DMS153 treated with DMSO at 0.1 percent for 48 hours (cell line): ENCODE data around the gene MEX3C.

Experiments used
- DNase-seq: peaks from one replicate; lab custom pipeline; 2025; ENCODE audit not compliant: unreplicated experiment; lab: John Stamatoyannopoulos, UW

Gene MEX3C

GRCh38 chr18:51197661-51198424 lies at the start of gene MEX3C:
Gene MEX3C (minus strand): TSS chr18:51197681. CDS start chr18:51197320, 361 bp downstream.
- DNase-seq: peak; percentile 99

GRCh38 chr18:51241226-51241625 lies 43.7 kb upstream of the MEX3C start:
- DNase-seq: no peak

GRCh38 chr18:51236225-51236624 lies 38.7 kb upstream of the MEX3C start:
- no peak for DNase-seq

DNA sequence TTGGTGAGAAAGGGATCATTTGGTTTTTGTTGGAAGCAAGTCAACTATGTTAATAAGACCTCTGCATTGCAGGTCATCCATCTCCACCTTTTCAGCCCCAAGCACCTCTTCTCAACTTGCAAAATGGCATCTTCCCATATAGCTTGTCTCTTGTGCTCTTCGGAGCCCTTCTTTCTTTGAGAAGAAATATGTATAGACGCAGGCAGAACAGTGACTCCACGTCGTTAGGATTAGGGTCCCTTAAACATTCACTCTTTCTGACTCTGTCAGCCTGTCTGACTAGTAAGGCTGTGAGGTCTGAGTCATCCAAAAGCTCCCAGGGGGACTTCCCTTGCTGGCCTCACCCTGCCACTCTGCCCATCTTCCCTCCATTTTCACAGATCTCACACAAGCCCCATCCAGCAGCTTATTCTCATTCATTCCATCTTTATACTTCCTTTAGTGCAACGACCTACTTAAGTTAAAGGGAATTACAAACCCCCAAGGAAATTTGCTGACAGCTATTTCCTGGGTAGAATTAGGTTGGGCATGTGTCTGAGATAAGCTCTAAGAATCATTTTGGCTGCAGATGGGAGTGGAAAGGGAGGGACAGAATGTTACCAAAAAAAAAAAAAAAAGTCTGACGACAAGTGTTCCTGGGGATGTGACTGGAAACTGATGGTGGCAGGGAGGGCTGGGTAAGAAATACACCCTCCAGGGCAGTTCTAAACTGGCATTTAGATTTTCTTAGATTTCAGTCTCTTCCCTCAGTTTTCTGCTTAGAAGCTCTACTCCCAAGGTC lies 37.7 kb upstream of the MEX3C start:
- DNase-seq: no peak

DNA sequence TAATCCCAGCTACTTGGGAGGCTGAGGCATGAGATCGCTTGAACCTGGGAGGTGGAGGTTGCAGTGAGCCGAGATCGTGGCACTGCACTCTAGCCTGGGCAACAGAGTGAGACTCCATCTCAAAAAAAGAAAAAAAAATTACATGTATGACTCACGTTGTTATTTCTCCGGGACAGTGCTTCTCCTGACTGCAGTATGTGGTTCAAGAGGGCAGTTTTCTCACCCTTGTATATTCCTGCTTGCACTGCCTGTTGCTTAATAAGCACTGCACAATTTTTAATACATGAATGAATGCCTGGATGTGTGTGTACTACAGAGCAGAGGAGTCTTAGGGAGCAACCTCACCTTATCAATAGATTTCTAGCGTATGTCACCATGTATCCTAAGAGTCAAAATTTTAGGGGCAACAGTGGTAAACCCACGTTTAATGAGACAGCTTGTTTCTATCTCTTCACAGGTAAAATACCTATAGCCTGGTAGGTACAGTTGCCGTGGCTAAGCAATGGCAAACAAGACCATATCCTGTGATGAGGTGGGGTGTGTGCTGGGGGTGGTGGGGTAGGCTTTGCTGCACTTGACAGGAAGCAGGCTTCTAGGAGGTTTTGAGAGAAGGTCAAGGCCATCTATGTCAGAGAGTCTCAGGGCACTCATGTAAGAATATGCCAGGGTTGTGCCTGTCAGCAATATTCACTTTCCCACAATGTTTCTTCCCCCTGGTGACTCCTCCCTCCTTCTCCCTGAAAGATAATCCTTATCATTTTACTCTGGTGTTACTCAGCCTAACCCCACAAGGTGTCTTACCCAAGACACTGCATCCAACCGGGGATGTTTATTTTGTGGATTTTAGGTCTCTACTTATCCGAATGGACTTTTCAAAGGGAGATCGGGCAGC lies 36.9 kb upstream of the MEX3C start:
- no peak for DNase-seq

DNA sequence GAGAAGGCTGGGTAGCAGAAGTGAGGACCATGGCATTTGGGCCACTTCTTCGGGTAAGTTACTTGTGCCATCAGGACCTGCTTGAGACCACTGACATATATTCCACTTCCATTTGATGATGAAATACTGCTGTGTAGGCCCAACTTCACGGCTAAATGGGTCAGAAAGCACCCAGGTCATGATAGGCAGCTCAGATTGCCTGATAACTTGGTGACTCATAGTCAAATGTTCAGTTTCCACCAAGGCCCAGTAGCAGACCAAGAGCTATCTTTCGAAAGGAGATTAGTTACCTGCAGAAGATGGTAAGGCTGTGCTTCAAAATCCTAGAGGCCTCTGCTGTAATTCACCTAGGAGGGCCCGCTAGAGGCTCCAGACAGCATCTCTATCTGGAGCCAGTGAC lies 31.8 kb upstream of the MEX3C start:
- no peak for DNase-seq

- DNase-seq: no peak
These were observed 30.2 kb upstream of the MEX3C start for GRCh38 chr18:51227660-51228059.

- no peak for DNase-seq
These were observed 29.3 kb upstream of the MEX3C start for GRCh38 chr18:51226587-51227350.

DNA sequence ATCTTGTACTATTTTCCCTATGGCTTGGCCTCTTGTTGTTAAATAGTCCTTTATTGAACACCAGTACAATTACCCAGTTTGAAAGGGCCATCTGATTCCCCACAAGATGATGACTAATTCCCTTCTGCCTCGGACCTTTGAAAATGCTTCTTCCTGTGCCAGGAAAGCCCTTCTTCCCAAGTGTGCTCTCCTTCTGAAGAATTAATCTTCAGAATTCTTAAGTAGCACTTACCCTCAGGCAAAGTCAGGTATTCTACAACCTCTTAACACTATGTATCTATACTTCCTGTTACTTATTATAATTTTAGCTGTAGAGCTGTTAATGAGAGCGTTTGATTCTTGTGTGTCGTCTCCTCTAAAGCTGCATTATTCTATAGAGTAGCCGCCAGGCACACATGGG lies 28.6 kb upstream of the MEX3C start:
- DNase-seq: no peak

- DNase-seq: no peak
These were observed 15.1 kb upstream of the MEX3C start for GRCh38 chr18:51212606-51213005.

- DNase-seq: no peak
These were observed 14.1 kb upstream of the MEX3C start for GRCh38 chr18:51211552-51211951.

- no peak for DNase-seq
These were observed 445 bp downstream of the MEX3C start for GRCh38 chr18:51196811-51197660.

GRCh38 chr18:51196118-51196810 lies 1.2 kb downstream of the MEX3C start:
- DNase-seq: no peak

DNA sequence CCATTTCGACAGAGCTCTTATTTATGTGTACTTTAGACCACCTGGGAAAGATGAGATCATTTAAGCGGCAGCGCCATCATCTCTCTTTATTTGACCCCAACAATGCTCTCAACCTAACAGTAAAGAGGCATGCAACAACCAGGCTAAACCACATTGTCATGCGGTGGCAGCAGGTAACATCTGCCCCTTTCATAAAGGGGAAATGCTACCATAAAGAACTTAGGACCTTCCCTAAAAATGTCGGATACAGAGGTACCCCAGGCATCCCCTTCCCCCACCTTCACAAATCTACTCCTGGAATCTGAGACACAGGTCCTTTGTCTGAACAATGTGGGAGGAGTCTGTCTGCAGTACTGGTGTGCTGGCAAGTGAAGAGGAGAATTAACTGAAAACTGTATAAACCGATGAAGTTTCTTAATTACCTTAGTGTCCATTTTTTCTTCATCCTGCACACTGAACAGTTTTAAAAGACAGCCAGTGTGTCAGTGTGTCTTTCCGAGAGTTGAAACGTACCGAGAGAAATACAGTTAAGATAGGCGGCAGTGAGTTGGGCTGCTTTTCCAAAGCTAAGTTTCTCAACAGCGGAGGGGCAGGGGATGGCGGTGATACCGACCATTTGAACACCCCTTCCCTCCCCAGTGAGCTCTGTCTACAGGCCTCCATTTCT lies 1.9 kb downstream of the MEX3C start:
- peak; percentile 35 for DNase-seq

- no peak for DNase-seq
These were observed 2.4 kb downstream of the MEX3C start for GRCh38 chr18:51195086-51195450.

DNA sequence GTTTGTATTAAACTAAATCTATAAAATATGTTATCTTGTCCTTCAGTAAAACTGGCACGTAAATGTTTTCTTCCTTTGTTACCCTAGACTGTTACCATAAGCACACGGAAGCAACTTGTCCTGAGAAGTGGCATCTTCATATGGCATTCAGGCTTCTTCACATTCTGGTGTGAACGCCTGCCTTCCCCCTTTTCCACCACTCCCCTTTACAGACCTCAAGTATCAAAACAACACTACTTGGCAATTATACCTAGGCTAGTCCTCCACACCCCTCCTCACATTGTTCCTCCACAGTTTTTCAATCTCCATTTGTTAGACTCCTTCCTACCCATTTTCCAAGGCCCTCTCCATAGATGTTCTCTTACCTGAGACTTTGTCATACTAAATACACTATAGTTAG lies 2.9 kb downstream of the MEX3C start:
- no peak for DNase-seq

DNA sequence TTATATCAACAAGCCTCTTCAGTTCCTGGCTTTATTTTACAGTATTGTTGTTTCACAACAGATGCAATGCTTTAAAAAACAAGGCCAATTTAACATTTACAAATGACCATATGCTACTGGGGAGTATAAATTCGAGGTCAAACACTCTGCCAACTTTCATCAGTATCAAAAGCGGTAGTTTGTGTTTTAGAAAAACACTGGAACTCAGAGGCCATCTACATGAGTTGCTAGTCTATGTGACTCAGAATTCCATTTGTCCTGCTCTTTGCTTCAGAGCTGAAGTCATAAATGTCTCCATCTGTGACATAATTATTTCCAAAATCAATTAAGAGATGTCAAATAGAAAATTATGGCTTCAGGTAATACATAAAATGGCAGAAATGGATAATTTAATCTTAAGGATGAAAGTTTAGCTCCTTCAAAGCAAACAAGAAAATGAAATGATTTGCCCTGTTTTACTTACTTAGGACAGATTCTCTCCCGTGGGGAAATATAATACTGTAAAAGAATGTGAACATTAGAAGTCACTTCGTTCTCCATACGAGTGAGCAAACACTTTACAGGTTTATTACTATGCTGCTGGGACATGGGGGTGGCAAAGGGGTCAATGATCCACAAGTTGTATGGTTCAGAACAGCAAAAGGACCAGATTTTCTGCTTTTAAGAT lies 3.7 kb downstream of the MEX3C start:
- DNase-seq: no peak

DNA sequence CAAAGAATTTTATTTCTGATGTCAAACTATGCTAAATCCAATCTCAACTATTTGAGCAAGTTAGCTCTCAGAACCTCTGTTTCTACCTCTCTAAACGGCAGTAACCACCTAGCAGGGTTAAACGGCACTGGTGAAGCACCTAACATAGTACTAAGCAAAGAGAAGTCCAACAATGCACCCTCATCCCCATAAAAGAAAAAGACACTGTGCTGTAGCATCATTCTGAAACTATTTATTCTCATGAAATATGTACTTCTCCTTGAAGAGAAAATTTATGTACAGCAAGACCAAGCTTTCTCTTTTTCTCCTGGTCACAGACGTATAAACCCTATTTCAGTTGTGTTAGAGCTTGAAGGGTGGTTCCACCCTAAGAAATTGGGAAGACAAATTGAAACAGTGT lies 4.8 kb downstream of the MEX3C start:
- no peak for DNase-seq
